A673 (cell line): ENCODE measurements around the gene CLCN7.

Experiments
- CTCF ChIP-seq: fragments of 300-800, 200-600 bp; sonication (generic); conservative IDR thresholded peaks from 2 replicates; pipeline ENCODE4 v1.5.1; 2017; ENCODE audit warnings: low read depth, mild to moderate bottlenecking, antibody characterized with exemption, low read length, moderate library complexity, mixed read lengths
- EZH2 ChIP-seq: fragments of 200-600 bp; sonication (generic); IDR thresholded peaks from 2 replicates; pipeline ENCODE4 v1.6.1; 2017; ENCODE audit warnings: borderline replicate concordance, low read depth, mild to moderate bottlenecking, mixed read lengths, antibody characterized with exemption, low read length; ENCODE audit not compliant: poor library complexity, severe bottlenecking

GRCh38 chr16:1442697-1443096 is 32.1 kb downstream of the CLCN7 start:
- TF ChIP-seq CTCF: no peak
- no peak for TF ChIP-seq EZH2
